Colonic mucosa (tissue), 4 donors: Measurements from ENCODE around the gene ZMAT2. TPM values are rescaled to one million over a fixed set of nuclear protein-coding genes. Genes with fewer than 3 reads are reported as not detected.
"Not testable (repeated sequence)": the region's sequence is repeated elsewhere in the genome, so short reads cannot be mapped to it uniquely, and the experiment has no call there.

Experiments
- DNase-seq: peaks from one replicate; pipeline ENCODE4 v3.0.0-alpha.2; 2020
- H3K27ac ChIP-seq: fragments of 200-600 bp; one replicate; pipeline ENCODE4 v1.8.0; 2021
- H3K27me3 ChIP-seq: fragments of 200-600 bp; one replicate; pipeline ENCODE4 v1.8.0; 2021
- H3K36me3 ChIP-seq: fragments of 200-600 bp; one replicate; pipeline ENCODE4 v1.8.0; 2021
- H3K4me1 ChIP-seq: fragments of 200-600 bp; one replicate; pipeline ENCODE4 v1.8.0; 2021; ENCODE audit warnings: mild to moderate bottlenecking
- H3K4me3 ChIP-seq: fragments of 200-600 bp; one replicate; pipeline ENCODE4 v1.8.0; 2021
- H3K9ac ChIP-seq, 2 donors: one replicate each; pipeline ENCODE4 v1.7.0; 2013; ENCODE audit warnings: control low read depth in 2 of 2, low read depth in 2 of 2, low read length in 2 of 2
- H3K9me3 ChIP-seq: fragments of 200-600 bp; one replicate; pipeline ENCODE4 v1.8.0; 2021
- CTCF ChIP-seq: fragments of 200-600 bp; IDR thresholded peaks from one replicate; pipeline ENCODE4 v1.8.0; 2022; ENCODE audit warnings: antibody characterized with exemption, mild to moderate bottlenecking
- intact Hi-C: fragments of 100-400 bp; cut with DNase I; formaldehyde crosslinking; loops from one replicate; pipeline ENCODE4 v1.14.1; 2022
- total RNA-seq, 2 donors: library from RNA; stranded (reverse); fragmentation: NEBNext Ultra II Directional in 1 of 2; extraction: Animal tissue kit (Norgen Biotek cat#: 25700) in 1 of 2; gene quantifications; one replicate each; pipeline ENCODE4 v1.2.1, GENCODE V29; 2021
- donor health status: healthy.
- donor health status: DM: no; HTN: no; CAD: no.
- donor health status: DM: no; HTN: no; CAD: no.

Gene ZMAT2
- total RNA-seq, 2 donors from 2014 or later = 43.8 to 49.4 TPM

GRCh38 chr5:140713562-140714094 lies 13.4 kb downstream of the ZMAT2 start:
- Histone ChIP-seq H3K27ac (no peak overlapping the region), H3K4me1 (no peaks in the 10 kb centered on the region), H3K36me3 (no peaks in the 10 kb centered on the region), H3K4me3 (no peak overlapping the region), H3K27me3 (no peaks in the 10 kb centered on the region), H3K9ac (no peak overlapping the region), H3K9me3 (no peaks in the 10 kb centered on the region)
- no peak for DNase-seq
- no peak for TF ChIP-seq CTCF
- intact Hi-C loops = loop anchor here (10.0 kb wide), 1 partner anchor 349 kb away; the partner anchor contains the start of gene SLC4A9

- not testable (repeated sequence) for H3K4me1 ChIP-seq, H3K36me3 ChIP-seq, H3K27me3 ChIP-seq, H3K27ac ChIP-seq, H3K4me3 ChIP-seq, H3K9me3 ChIP-seq, DNase-seq, H3K9ac ChIP-seq
- intact Hi-C loops = loop anchor here (10.0 kb wide), 1 partner anchor 351 kb away; the partner anchor contains the start of gene SLC4A9
These were observed 16.0 kb downstream of the ZMAT2 start for GRCh38 chr5:140716238-140716637.

- no peak for DNase-seq
- H3K4me3 ChIP-seq = peak overlapping the region; percentile 27
- H3K9me3 ChIP-seq = no peaks in the 10 kb centered on the region
- H3K27ac ChIP-seq = peak overlapping the region; percentile 87
- peak overlapping the region in 1 of 2 donors; percentile 46 for H3K9ac ChIP-seq
- TF ChIP-seq CTCF = no peak
- intact Hi-C loops = loop anchor here (10.0 kb wide), 1 partner anchor 353 kb away; the partner anchor contains the start of gene SLC4A9
- no peaks in the 10 kb centered on the region for H3K36me3 ChIP-seq
- no peaks in the 10 kb centered on the region for H3K27me3 ChIP-seq
- H3K4me1 ChIP-seq = no peaks in the 10 kb centered on the region
These were observed 18.0 kb downstream of the ZMAT2 start for GRCh38 chr5:140718266-140718592.

- H3K27me3 ChIP-seq, DNase-seq, H3K4me3 ChIP-seq, intact Hi-C loops, H3K9me3 ChIP-seq, H3K27ac ChIP-seq, H3K9ac ChIP-seq, H3K4me1 ChIP-seq, H3K36me3 ChIP-seq: not testable (repeated sequence)
These were observed 20.5 kb downstream of the ZMAT2 start for GRCh38 chr5:140720738-140721137.

- H3K27me3 ChIP-seq, H3K27ac ChIP-seq, DNase-seq, H3K4me1 ChIP-seq, H3K9me3 ChIP-seq, H3K36me3 ChIP-seq, intact Hi-C loops, H3K4me3 ChIP-seq, H3K9ac ChIP-seq: not testable (repeated sequence)
These were observed 21.1 kb downstream of the ZMAT2 start for GRCh38 chr5:140721395-140721794.

GRCh38 chr5:140725799-140726471 lies 25.7 kb downstream of the ZMAT2 start:
- no peak overlapping the region for H3K9ac ChIP-seq
- H3K4me3 ChIP-seq = no peak overlapping the region
- intact Hi-C loops = no loop called here
- no peaks in the 10 kb centered on the region for H3K4me1 ChIP-seq
- no peaks in the 10 kb centered on the region for H3K27me3 ChIP-seq
- peak; percentile 59 for DNase-seq
- H3K9me3 ChIP-seq = no peaks in the 10 kb centered on the region
- H3K36me3 ChIP-seq = no peaks in the 10 kb centered on the region
- TF ChIP-seq CTCF = no peak
- no peak overlapping the region for H3K27ac ChIP-seq

- H3K9ac ChIP-seq = no peak overlapping the region
- no peak overlapping the region for H3K4me3 ChIP-seq
- H3K27me3 ChIP-seq = peaks cover 5% of the 10 kb centered on the region
- intact Hi-C loops = no loop called here
- no peak for DNase-seq
- no peaks in the 10 kb centered on the region for H3K4me1 ChIP-seq
- no peak overlapping the region for H3K27ac ChIP-seq
- H3K9me3 ChIP-seq = no peaks in the 10 kb centered on the region
- no peak for TF ChIP-seq CTCF
- no peaks in the 10 kb centered on the region for H3K36me3 ChIP-seq
These were observed 32.9 kb downstream of the ZMAT2 start for GRCh38 chr5:140733098-140733497.
